Activated B cell treated with CpG ODN at 0.5 μM for 24 hours (primary cell): ENCODE measurements around the gene DGKB. TPM values are rescaled to one million over a fixed set of nuclear protein-coding genes. Genes with fewer than 3 reads are reported as not detected.

Source experiments
- ATAC-seq: fragments of 200-7000 bp; cut with Tn5 transposase; one replicate; pipeline ENCODE4 v1.10.0; 2021; ENCODE audit warnings: low read depth, mild to moderate bottlenecking, moderate library complexity
- CTCF ChIA-PET: fragments of 350-600 bp; sonication (Branson Sonifier 250); formaldehyde crosslinking; loops from one replicate; lab custom pipeline; 2021; ENCODE audit warnings: antibody characterized with exemption; lab: Charles Lee
- POLR2A ChIA-PET: fragments of 350-600 bp; sonication (Branson Sonifier 250); formaldehyde crosslinking; loops from one replicate; lab custom pipeline; 2021; ENCODE audit warnings: antibody characterized with exemption; lab: Charles Lee
- DNase-seq: peaks from one replicate; pipeline ENCODE4 v3.0.0; 2022
- H3K27ac Mint-ChIP-seq: one replicate; pipeline ENCODE4 v1.8.0; 2020; ENCODE audit warnings: mixed read lengths
- H3K27me3 Mint-ChIP-seq: one replicate; pipeline ENCODE4 v1.8.0; 2021; ENCODE audit warnings: mixed read lengths
- H3K36me3 Mint-ChIP-seq: one replicate; pipeline ENCODE4 v1.8.0; 2021; ENCODE audit warnings: low read depth, mixed read lengths
- H3K4me1 Mint-ChIP-seq: one replicate; pipeline ENCODE4 v1.8.0; 2021; ENCODE audit warnings: mixed read lengths
- H3K4me3 Mint-ChIP-seq: one replicate; pipeline ENCODE4 v1.8.0; 2020; ENCODE audit warnings: mild to moderate bottlenecking, mixed read lengths
- H3K9me3 Mint-ChIP-seq: one replicate; pipeline ENCODE4 v1.8.0; 2020; ENCODE audit warnings: mixed read lengths
- intact Hi-C: fragments of 100-400 bp; cut with micrococcal nuclease; formaldehyde crosslinking; loops from one replicate; pipeline ENCODE4 v1.15.1; 2024
- total RNA-seq: library from RNA; stranded (reverse); gene quantifications from 2 replicates; pipeline ENCODE4 v1.2.3, GENCODE V29; 2022
- TF ChIP-seq, protein P1 (sequence below): fragments of 200-600 bp; IDR thresholded peaks from one replicate; pipeline ENCODE4 v1.8.0; 2022; ENCODE audit warnings: antibody characterized with exemption, mild to moderate bottlenecking

Gene DGKB
- total RNA-seq, 1 donor from 2014 or later, result not detected

DNA sequence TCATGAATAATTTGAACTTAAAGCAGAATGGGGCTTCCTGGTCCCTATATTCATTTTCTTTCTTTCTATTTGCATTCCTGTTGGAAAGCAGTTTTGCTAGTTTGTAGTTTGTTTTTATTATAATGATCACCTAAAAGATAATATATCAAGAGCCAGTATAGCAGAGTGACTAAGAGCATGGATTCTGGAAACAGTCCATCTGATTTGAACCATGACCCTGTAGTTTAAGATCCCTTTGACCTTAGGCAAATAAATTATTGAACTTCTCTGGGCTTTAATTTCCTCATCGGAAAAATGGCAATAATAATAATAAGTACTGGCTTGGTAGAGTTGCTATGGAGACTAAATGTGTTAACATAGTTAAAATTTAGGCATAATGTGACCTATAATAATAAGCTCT is 76.1 kb downstream of the DGKB start:
- Mint-ChIP-seq H3K27ac (no peak overlapping the region), H3K36me3 (no peaks in the 10 kb centered on the region), H3K4me3 (no peak overlapping the region), H3K9me3 (peaks cover 2% of the 10 kb centered on the region), H3K4me1 (no peaks in the 10 kb centered on the region), H3K27me3 (no peaks in the 10 kb centered on the region)
- DNase-seq (no peak), ATAC-seq (no peak)
- intact Hi-C loops, result no loop called here
- CTCF ChIA-PET, result no interaction called here
- POLR2A ChIA-PET, result no interaction called here
- TF ChIP-seq, protein P1, sequence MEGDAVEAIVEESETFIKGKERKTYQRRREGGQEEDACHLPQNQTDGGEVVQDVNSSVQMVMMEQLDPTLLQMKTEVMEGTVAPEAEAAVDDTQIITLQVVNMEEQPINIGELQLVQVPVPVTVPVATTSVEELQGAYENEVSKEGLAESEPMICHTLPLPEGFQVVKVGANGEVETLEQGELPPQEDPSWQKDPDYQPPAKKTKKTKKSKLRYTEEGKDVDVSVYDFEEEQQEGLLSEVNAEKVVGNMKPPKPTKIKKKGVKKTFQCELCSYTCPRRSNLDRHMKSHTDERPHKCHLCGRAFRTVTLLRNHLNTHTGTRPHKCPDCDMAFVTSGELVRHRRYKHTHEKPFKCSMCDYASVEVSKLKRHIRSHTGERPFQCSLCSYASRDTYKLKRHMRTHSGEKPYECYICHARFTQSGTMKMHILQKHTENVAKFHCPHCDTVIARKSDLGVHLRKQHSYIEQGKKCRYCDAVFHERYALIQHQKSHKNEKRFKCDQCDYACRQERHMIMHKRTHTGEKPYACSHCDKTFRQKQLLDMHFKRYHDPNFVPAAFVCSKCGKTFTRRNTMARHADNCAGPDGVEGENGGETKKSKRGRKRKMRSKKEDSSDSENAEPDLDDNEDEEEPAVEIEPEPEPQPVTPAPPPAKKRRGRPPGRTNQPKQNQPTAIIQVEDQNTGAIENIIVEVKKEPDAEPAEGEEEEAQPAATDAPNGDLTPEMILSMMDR, result no peak

DNA sequence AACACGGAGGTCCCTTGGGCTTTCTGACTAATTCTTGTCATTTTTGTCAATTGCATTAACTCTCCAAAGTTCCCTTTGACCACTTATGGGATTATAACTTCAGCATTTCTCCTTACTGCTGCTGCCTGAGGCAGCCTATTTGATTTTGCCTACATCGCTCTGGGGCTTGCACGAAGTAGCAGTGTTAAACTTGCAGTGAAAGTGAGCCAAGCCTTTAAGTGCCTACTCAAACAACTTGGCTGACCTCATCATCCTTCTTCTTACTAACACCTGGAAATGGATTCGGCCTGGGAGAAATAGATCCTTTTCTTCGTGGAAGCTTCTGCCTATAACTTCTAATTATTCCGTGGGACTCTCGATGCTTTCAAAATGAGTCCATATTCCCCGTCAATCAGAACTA is 76.6 kb downstream of the DGKB start:
- peaks cover under 1% of the 10 kb centered on the region for H3K9me3 Mint-ChIP-seq
- CTCF ChIA-PET, result no interaction called here
- no peaks in the 10 kb centered on the region for H3K36me3 Mint-ChIP-seq
- POLR2A ChIA-PET, result no interaction called here
- ATAC-seq (no peak), DNase-seq (no peak)
- H3K4me3 Mint-ChIP-seq, result no peak overlapping the region
- intact Hi-C loops, result no loop called here
- H3K4me1 Mint-ChIP-seq, result no peaks in the 10 kb centered on the region
- H3K27me3 Mint-ChIP-seq, result no peaks in the 10 kb centered on the region
- TF ChIP-seq, protein P1, result no peak
- H3K27ac Mint-ChIP-seq, result no peak overlapping the region

DNA sequence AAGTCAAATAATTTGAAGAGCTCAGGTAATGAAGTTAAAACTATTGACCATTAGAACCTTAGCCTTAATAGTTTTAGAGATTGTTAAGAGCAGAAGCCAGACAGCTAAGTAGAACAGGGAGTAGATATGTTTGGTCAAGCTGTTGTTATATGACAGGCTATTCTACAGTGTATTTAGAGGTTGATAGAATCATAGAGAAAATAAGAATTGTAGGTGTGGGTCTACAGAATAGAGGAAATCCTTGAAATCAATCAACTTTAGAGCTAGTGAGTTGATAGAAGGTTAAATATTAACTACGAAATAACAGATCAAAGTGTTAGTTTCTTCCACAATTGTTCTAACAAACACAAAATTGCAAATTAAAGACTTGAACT is 80.1 kb downstream of the DGKB start:
- TF ChIP-seq, protein P1, result no peak
- no peaks in the 10 kb centered on the region for H3K4me1 Mint-ChIP-seq
- ATAC-seq, result no peak
- no peaks in the 10 kb centered on the region for H3K27me3 Mint-ChIP-seq
- ChIA-PET CTCF (no interaction called here), POLR2A (no interaction called here)
- no peak overlapping the region for H3K4me3 Mint-ChIP-seq
- no peak overlapping the region for H3K27ac Mint-ChIP-seq
- no peaks in the 10 kb centered on the region for H3K36me3 Mint-ChIP-seq
- intact Hi-C loops, result no loop called here
- no peaks in the 10 kb centered on the region for H3K9me3 Mint-ChIP-seq
- no peak for DNase-seq

DNA sequence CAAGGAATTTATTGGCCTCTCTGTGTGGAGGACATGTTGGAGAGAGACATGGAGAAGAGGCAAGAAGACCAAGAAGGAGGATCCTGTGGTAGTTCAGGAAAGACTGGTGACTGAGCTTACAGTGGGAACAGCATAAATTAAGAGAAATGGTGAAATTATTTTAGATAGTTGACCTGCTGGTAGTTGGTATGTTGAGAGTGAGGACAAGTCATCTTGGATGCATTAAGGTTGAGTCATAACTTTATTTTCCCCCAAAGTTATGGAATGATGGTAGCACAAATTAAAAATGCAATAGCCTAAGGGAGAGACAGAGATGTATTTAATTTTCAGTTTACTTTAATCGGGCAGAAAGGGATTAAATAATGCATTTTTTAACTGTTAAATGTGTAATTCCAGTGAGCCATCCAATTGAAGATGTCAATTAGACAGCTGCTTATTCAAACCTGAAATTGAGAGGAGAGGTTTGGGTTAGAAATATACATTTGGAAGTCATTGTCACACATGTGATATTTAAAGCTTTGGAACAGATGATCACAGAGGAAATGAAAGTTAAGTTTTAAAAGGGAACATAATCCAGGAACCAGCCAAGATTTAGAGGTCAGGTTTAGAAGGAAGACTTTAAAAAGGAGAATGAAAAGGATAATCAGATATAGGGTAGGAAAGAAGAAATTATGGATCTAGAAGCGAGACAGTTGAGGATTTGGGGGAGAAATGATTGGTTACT is 80.6 kb downstream of the DGKB start:
- Mint-ChIP-seq H3K9me3 (no peaks in the 10 kb centered on the region), H3K4me3 (no peak overlapping the region), H3K36me3 (no peaks in the 10 kb centered on the region), H3K4me1 (no peaks in the 10 kb centered on the region), H3K27me3 (no peaks in the 10 kb centered on the region), H3K27ac (no peak overlapping the region)
- ATAC-seq, result no peak
- POLR2A ChIA-PET, result no interaction called here
- no peak for DNase-seq
- intact Hi-C loops, result no loop called here
- TF ChIP-seq, protein P1, result no peak
- CTCF ChIA-PET, result no interaction called here

DNA sequence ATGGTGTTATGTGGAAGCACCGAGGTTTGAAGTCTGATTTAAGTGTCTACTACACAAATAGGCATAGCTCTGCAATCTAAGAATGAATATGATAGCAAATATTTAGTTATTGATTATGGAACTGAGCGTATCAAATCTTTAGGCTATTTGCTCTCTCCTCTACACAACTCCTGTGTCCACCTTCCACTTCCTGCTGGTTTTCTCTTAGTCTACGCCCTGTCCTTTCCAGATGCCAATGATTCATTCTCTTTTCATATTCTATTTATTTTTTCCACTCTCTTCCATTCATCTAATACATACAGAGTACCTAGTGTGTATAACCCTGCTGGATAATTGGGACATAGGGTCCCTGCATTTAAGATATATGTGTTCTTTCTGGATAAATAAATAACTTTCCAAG is 83.7 kb downstream of the DGKB start:
- Mint-ChIP-seq H3K4me3 (no peak overlapping the region), H3K9me3 (no peaks in the 10 kb centered on the region)
- DNase-seq, result no peak

More for the DNA sequence above, 83.7 kb downstream of the DGKB start:
- H3K27me3 Mint-ChIP-seq, result no peaks in the 10 kb centered on the region
- no peak overlapping the region for H3K27ac Mint-ChIP-seq
- TF ChIP-seq, protein P1, result no peak
- ChIA-PET CTCF (no interaction called here), POLR2A (no interaction called here)
- H3K36me3 Mint-ChIP-seq, result no peaks in the 10 kb centered on the region
- intact Hi-C loops, result no loop called here
- H3K4me1 Mint-ChIP-seq, result no peaks in the 10 kb centered on the region
- no peak for ATAC-seq
